NB4 (cell line): ENCODE data around the gene SAMD4A.

Source experiments
- CTCF ChIP-seq: IDR thresholded peaks from one replicate; pipeline ENCODE4 v1.5.1; 2012; ENCODE audit warnings: low read depth, low read length
- POLR2A ChIP-seq: IDR thresholded peaks from 2 replicates; pipeline ENCODE4 v1.6.1; 2011; ENCODE audit warnings: mild to moderate bottlenecking; ENCODE audit not compliant: insufficient read length; ENCODE audit errors: extremely low read depth

GRCh38 chr14:54711312-54711711, 144.4 kb downstream of the SAMD4A start:
- TF ChIP-seq CTCF (no peak), POLR2A (no peak)
